ENCODE data around the gene IP6K2.
A peak's percentile ranks its signal among the peaks of the same experiment; 100 is the strongest.

IP6K2 gene

DNA sequence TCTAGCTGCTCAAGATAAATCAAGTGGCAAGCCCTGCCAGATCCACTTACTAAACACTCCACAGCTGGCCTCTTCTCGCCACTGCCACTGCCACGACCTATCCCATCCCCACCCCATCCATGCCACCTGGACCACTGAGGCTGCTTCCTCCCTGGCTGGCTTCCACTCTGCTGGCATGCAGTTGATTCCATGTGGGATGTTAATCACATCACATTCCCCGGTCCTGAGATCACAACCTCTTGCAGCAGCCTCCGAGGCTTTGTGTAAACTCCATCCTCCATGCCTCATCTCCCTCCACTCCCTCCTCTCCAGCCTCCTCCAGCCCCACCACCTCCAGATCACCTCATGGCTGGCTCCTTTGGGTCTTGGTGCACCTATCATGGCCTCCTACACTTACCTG lies 39.0 kb downstream of the IP6K2 start:
- Histone ChIP-seq H3K27ac (no peak overlapping the region), H3K27me3 (no peaks in the 10 kb centered on the region), H3K36me3 (peaks cover 53 to 99% (median 87%) of the 10 kb centered on the region in 11 experiments), H3K9ac (no peak overlapping the region), H3K4me2 (no peak overlapping the region), H4K20me1 (peaks cover 0 to 57% (median 6%) of the 10 kb centered on the region in 11 experiments; a peak in 11 of 22 replicates), H3K4me3 (no peak overlapping the region), H3K4me1 (peaks cover 9 to 24% (median 15%) of the 10 kb centered on the region in 10 experiments; a peak in 16 of 20 replicates), H3K9me3 (replicated peaks in 1 of 11) (no peaks in the 10 kb centered on the region)
- no peak for TF ChIP-seq Cebpa-rat (IDR thresholded peaks at IDR 0.05)

DNA sequence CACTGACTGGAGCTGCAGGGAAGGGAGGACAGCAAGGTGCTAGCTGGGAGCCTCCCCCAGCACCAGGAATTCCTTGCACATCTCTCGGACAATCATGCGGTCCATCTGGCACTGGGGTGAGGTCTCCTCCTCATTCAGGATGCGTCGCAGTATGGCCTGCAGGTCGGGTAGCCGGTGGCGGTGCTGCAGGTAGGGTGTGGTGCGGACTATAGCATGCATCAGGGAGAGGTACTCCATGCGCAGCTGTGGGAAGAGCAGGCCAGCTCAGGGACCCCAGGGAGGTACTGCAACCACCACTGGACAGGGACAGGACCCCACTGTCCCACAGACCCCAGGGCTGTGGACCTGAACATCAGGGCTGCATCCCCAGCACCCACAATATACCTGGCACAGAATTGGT lies 42.5 kb downstream of the IP6K2 start:
- no peak for TF ChIP-seq Cebpa-rat (IDR thresholded peaks at IDR 0.05)
- peaks cover 26 to 90% (median 69%) of the 10 kb centered on the region in 11 experiments for H3K36me3 ChIP-seq

GRCh38 chr3:48672522-48672921 lies 44.5 kb downstream of the IP6K2 start:
- Histone ChIP-seq H3K4me2 (no peak overlapping the region), H3K4me3 (no peak overlapping the region), H3K27ac (no peak overlapping the region), H3K27me3 (no peaks in the 10 kb centered on the region), H3K4me1 (no peaks in the 10 kb centered on the region), H4K20me1 (peaks cover 0 to 26% (median 3%) of the 10 kb centered on the region in 11 experiments; a peak in 8 of 22 replicates), H3K9ac (no peak overlapping the region; a peak in 1 of 22 replicates), H3K9me3 (replicated peaks in 1 of 11) (no peaks in the 10 kb centered on the region), H3K36me3 (peaks cover 7 to 70% (median 49%) of the 10 kb centered on the region in 11 experiments; a peak in 21 of 22 replicates)
- no peak for TF ChIP-seq Cebpa-rat (IDR thresholded peaks at IDR 0.05)

More for the DNA sequence above, 42.5 kb downstream of the IP6K2 start:
- no peak overlapping the region for H3K27ac ChIP-seq
- H4K20me1 ChIP-seq: peaks cover 0 to 32% (median 4%) of the 10 kb centered on the region in 11 experiments; a peak in 9 of 22 replicates
- H3K9ac ChIP-seq: no peak overlapping the region
- no peaks in the 10 kb centered on the region for H3K27me3 ChIP-seq
- no peak overlapping the region for H3K4me2 ChIP-seq
- no peaks in the 10 kb centered on the region for H3K9me3 ChIP-seq (replicated peaks in 1 of 11)
- H3K4me3 ChIP-seq: no peak overlapping the region
- peaks cover 0 to 5% (median 3%) of the 10 kb centered on the region in 10 experiments; a peak in 13 of 20 replicates for H3K4me1 ChIP-seq

- H3K4me1 ChIP-seq: peaks cover 5 to 16% (median 14%) of the 10 kb centered on the region in 10 experiments; a peak in 19 of 20 replicates
- no peak overlapping the region for H3K4me2 ChIP-seq
- peaks cover 16 to 24% (median 21%) of the 10 kb centered on the region in 11 experiments for H3K9me3 ChIP-seq (replicated peaks in 1 of 11)
- peaks cover 0 to 21% (median 8%) of the 10 kb centered on the region in 11 experiments; a peak in 12 of 22 replicates for H4K20me1 ChIP-seq
- H3K36me3 ChIP-seq: peaks cover 0 to 18% (median 12%) of the 10 kb centered on the region in 11 experiments; a peak in 11 of 22 replicates
- no peak overlapping the region for H3K27ac ChIP-seq
- no peak overlapping the region for H3K4me3 ChIP-seq
- no peak for TF ChIP-seq Cebpa-rat (IDR thresholded peaks at IDR 0.05)
- H3K9ac ChIP-seq: no peak overlapping the region
- no peaks in the 10 kb centered on the region for H3K27me3 ChIP-seq
Measured at GRCh38 chr3:48664929-48665328, 52.1 kb downstream of the IP6K2 start.

DNA sequence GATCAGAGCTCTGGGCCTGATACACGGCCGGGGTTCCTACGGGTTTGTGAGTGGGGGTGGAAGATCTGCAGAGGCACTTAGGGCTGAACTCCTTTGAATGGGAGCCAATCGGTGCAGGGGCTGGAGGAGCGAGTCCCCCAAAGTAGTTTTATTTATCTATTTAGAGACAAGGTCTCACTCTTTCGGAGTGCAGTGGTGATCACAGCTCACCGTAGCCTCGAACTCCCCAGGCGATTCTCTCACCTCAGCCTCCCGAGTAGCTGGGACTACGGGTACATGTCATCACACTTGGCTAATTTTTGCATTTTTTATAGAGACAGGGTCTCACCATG lies 52.7 kb downstream of the IP6K2 start:
- Histone ChIP-seq H3K4me2 (no peak overlapping the region), H4K20me1 (peaks cover 0 to 22% (median 8%) of the 10 kb centered on the region in 11 experiments; a peak in 12 of 22 replicates), H3K27ac (no peak overlapping the region), H3K36me3 (peaks cover 0 to 18% (median 12%) of the 10 kb centered on the region in 11 experiments; a peak in 11 of 22 replicates), H3K9me3 (replicated peaks in 1 of 11) (peaks cover 16 to 24% (median 21%) of the 10 kb centered on the region in 11 experiments), H3K27me3 (no peaks in the 10 kb centered on the region), H3K9ac (no peak overlapping the region), H3K4me1 (peaks cover 5 to 16% (median 14%) of the 10 kb centered on the region in 10 experiments; a peak in 19 of 20 replicates), H3K4me3 (no peak overlapping the region)
- TF ChIP-seq Cebpa-rat (IDR thresholded peaks at IDR 0.05): no peak

GRCh38 chr3:48663489-48664312 lies 53.3 kb downstream of the IP6K2 start:
- no peak overlapping the region for H3K27ac ChIP-seq
- no peak overlapping the region for H3K4me3 ChIP-seq
- peaks cover 0 to 22% (median 8%) of the 10 kb centered on the region in 11 experiments; a peak in 12 of 22 replicates for H4K20me1 ChIP-seq
- peaks cover 16 to 24% (median 21%) of the 10 kb centered on the region in 11 experiments for H3K9me3 ChIP-seq (replicated peaks in 1 of 11)
- TF ChIP-seq Cebpa-rat (IDR thresholded peaks at IDR 0.05): no peak
- peaks cover 0 to 18% (median 12%) of the 10 kb centered on the region in 11 experiments; a peak in 11 of 22 replicates for H3K36me3 ChIP-seq
- H3K9ac ChIP-seq: no peak overlapping the region
- no peak overlapping the region for H3K4me2 ChIP-seq
- H3K4me1 ChIP-seq: peaks cover 5 to 16% (median 14%) of the 10 kb centered on the region in 10 experiments; a peak in 19 of 20 replicates
- no peaks in the 10 kb centered on the region for H3K27me3 ChIP-seq

- H3K4me3 ChIP-seq: peak within 1 kb of the TSS; percentile 39 to 72 (median 57); a peak in 19 of 20 replicates
- TF ChIP-seq Cebpa-rat (IDR thresholded peaks at IDR 0.05): no peak
- peaks cover 0 to 18% (median 12%) of the 10 kb centered on the region in 11 experiments; a peak in 11 of 22 replicates for H3K36me3 ChIP-seq
- H3K4me2 ChIP-seq: peak within 1 kb of the TSS; percentile 65 to 98 (median 86)
- peaks cover 16 to 24% (median 21%) of the 10 kb centered on the region in 11 experiments for H3K9me3 ChIP-seq (replicated peaks in 1 of 11)
- H3K27me3 ChIP-seq: no peaks in the 10 kb centered on the region
- no peak within 1 kb of the TSS for H3K9ac ChIP-seq
- H3K4me1 ChIP-seq: peaks cover 5 to 16% (median 14%) of the 10 kb centered on the region in 10 experiments; a peak in 19 of 20 replicates
- H3K27ac ChIP-seq: no peak within 1 kb of the TSS
- peaks cover 0 to 22% (median 8%) of the 10 kb centered on the region in 11 experiments; a peak in 12 of 22 replicates for H4K20me1 ChIP-seq
Measured at GRCh38 chr3:48662753-48663488, 54.1 kb downstream of the IP6K2 start, which contains the start of gene CELSR3. TSS of gene CELSR3 (minus strand) at chr3:48662886. CDS start at chr3:48662634, 252 bp downstream.

DNA sequence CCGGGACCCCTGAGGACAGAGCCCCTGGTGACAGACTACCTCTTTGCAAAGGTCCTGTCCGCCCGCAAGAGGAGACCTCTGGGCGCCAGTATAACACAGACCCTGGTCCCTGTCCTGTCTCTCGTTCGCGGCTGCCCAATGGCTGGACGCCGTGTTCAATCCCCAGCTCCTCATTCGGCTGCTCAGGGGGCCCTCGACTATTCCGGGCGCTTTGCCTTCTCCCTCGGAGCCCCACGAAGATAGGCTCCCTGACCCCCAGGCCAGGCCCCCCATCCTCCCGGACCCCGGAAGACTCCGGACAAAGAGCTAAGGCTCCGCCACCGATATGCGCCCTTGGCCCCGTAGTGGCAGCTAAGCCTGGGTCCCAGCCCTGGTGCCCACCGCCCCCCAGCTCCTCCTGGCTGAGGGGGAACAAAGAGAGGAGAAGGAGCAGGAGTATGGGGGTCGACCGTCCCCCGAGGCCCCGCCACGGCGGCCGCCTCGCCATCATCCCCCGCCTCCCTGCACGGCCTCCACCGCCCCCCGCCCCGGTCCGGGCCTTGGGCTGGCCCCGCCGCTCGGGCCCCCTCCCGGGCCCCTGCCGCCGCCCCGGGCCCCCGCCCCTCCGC lies 54.8 kb downstream of the IP6K2 start:
- H3K27ac ChIP-seq: no peak overlapping the region
- H3K27me3 ChIP-seq: 0 out of 22 replicates have a peak, but pooled peaks cover 0 to 5% (median 0%) of the 10 kb centered on the region in 11 experiments
- no peak overlapping the region for H3K9ac ChIP-seq
- H3K4me1 ChIP-seq: peaks cover 5 to 18% (median 15%) of the 10 kb centered on the region in 10 experiments; a peak in 19 of 20 replicates
- H4K20me1 ChIP-seq: peaks cover 0 to 22% (median 8%) of the 10 kb centered on the region in 11 experiments; a peak in 12 of 22 replicates
- H3K9me3 ChIP-seq (replicated peaks in 1 of 11): peaks cover 16 to 24% (median 21%) of the 10 kb centered on the region in 11 experiments
- H3K4me3 ChIP-seq: peak overlapping the region in 8 of 10 experiments; percentile 42 to 72 (median 58); a peak in 15 of 20 replicates
- H3K4me2 ChIP-seq: peak overlapping the region; percentile 65 to 98 (median 86); a peak in 21 of 22 replicates
- TF ChIP-seq Cebpa-rat (IDR thresholded peaks at IDR 0.05): no peak
- H3K36me3 ChIP-seq: peaks cover 0 to 17% (median 12%) of the 10 kb centered on the region in 11 experiments; a peak in 11 of 22 replicates

All from BLaER1 treated with 17β-estradiol and CSF1 and Interleukin-3, amounts not matched to agents 10 nM and 100 nM (cell line).